Measurements from ENCODE around the gene MTREX. TPM values are rescaled to one million over a fixed set of nuclear protein-coding genes. Genes with fewer than 3 reads are reported as not detected.

Gene MTREX
- total and polyA plus RNA-seq, 10 of the 15 experiments (the other 5 are each of a cell fraction or from before 2014, with no cell fraction given) = 20.1 to 102 (median 49.0) TPM

- TF ChIP-seq YY1 (IDR thresholded peaks at IDR 0.05; ENCODE audit: low read depth, low read length) = no peak
- no peak for TF ChIP-seq NFIC (IDR thresholded peaks at IDR 0.05; ENCODE audit: low read depth, low read length)
- no peak for TF ChIP-seq ZZZ3 (IDR thresholded peaks at IDR 0.05; ENCODE audit: control insufficient read depth, insufficient read length, low read depth)
- no peak for TF ChIP-seq PAX8 (IDR thresholded peaks at IDR 0.05)
Measured at GRCh38 chr5:55385846-55386245, 78.1 kb downstream of the MTREX start (continued).

- intact Hi-C loops (cut with micrococcal nuclease; ENCODE audit: unreplicated experiment) (no loop called here), in situ Hi-C loops (cut with MboI) (no loop called here)
- H3K4me1 ChIP-seq (ENCODE audit: control insufficient read depth, insufficient read depth, low read length) = no peaks in the 10 kb centered on the region
- no TSS peak for BruUV-seq (replicated peaks)
- H4K20me1 ChIP-seq (ENCODE audit: control insufficient read depth, insufficient read depth) = no peaks in the 10 kb centered on the region
- H2AFZ ChIP-seq (ENCODE audit: control insufficient read depth, low read depth, low read length) = no peak overlapping the region
- ChIA-PET RAD21 (ENCODE audit: unreplicated experiment) (interaction anchor here (0.9 kb wide), 1 partner anchor 9 kb away, joined by 5 read pairs; no protein-coding TSS in a partner anchor), CTCF (interaction anchor here (0.7 to 1.2 kb wide), 5 partner anchors 10 to 124 kb away, joined by 3 to 4 read pairs (median 3); no protein-coding TSS in a partner anchor), SMC1A (ENCODE audit: uncharacterized antibody, unreplicated experiment) (interaction anchor here (0.7 to 1.4 kb wide), 7 partner anchors 9 to 533 kb away, joined by 3 to 4 read pairs (median 3); no protein-coding TSS in a partner anchor), POLR2A (no interaction called here)
- no peak overlapping the region for H3K9ac ChIP-seq (ENCODE audit: control insufficient read depth, insufficient read depth, low read length)
- 100% methylated on average over 1 of the region's 1 CpG for WGBS (ENCODE audit: insufficient coverage, insufficient replicate concordance, low lambda C conversion rate, missing lambda C conversion rate)
- H3K27ac ChIP-seq (ENCODE audit: control insufficient read depth, insufficient read depth) = no peak overlapping the region
- H3K27me3 ChIP-seq (replicated peaks in 1 of 2; ENCODE audit: control insufficient read depth in 2 of 2, insufficient read depth in 2 of 2, low read length in 1 of 2) = no peaks in the 10 kb centered on the region
- no peak for DNase-seq (ENCODE audit: low read depth, low spot score)
- no peak for FAIRE-seq
- H3K9me3 ChIP-seq (replicated peaks; ENCODE audit: control insufficient read depth, insufficient read depth, low read length) = peaks cover 12% of the 10 kb centered on the region; the same call in 2 of the 3 replicates
- no peak overlapping the region for H3K4me3 ChIP-seq
- H3K4me2 ChIP-seq (ENCODE audit: control insufficient read depth, insufficient read depth) = no peak overlapping the region
- no peak for ATAC-seq
- H3K79me2 ChIP-seq (ENCODE audit: control insufficient read depth, insufficient read depth, low read length) = no peaks in the 10 kb centered on the region
- peaks cover 3 to 36% of the 10 kb centered on the region in 2 experiments; a peak in 3 of 4 replicates for H3K36me3 ChIP-seq (ENCODE audit: control insufficient read depth in 2 of 2, insufficient read depth in 2 of 2, low read length in 1 of 2)
- TF ChIP-seq RBBP5 (conservative IDR thresholded peaks at IDR 0.05) (no peak), POLR2A (IDR thresholded peaks at IDR 0.05; ENCODE audit: low read depth, low read length) (no peak), HDAC6 (IDR thresholded peaks at IDR 0.05; ENCODE audit: unreplicated experiment) (no peak), FOXM1 (IDR thresholded peaks at IDR 0.05; ENCODE audit: low read depth, low read length) (no peak), E2F4 (IDR thresholded peaks at IDR 0.05; ENCODE audit: low read depth, low read length) (no peak), USF2 (IDR thresholded peaks at IDR 0.05; ENCODE audit: borderline replicate concordance, low read depth, low read length) (no peak), CHD2 (IDR thresholded peaks at IDR 0.05; ENCODE audit: borderline replicate concordance, low read depth, low read length) (no peak), NR2F1 (conservative IDR thresholded peaks at IDR 0.05) (no peak)
- TF ChIP-seq, protein P1, sequence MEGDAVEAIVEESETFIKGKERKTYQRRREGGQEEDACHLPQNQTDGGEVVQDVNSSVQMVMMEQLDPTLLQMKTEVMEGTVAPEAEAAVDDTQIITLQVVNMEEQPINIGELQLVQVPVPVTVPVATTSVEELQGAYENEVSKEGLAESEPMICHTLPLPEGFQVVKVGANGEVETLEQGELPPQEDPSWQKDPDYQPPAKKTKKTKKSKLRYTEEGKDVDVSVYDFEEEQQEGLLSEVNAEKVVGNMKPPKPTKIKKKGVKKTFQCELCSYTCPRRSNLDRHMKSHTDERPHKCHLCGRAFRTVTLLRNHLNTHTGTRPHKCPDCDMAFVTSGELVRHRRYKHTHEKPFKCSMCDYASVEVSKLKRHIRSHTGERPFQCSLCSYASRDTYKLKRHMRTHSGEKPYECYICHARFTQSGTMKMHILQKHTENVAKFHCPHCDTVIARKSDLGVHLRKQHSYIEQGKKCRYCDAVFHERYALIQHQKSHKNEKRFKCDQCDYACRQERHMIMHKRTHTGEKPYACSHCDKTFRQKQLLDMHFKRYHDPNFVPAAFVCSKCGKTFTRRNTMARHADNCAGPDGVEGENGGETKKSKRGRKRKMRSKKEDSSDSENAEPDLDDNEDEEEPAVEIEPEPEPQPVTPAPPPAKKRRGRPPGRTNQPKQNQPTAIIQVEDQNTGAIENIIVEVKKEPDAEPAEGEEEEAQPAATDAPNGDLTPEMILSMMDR (IDR thresholded peaks at IDR 0.05 in 2 of 3, conservative IDR thresholded peaks at IDR 0.05 in 1 of 3; ENCODE audit: control insufficient read depth in 2 of 3, extremely low read depth in 1 of 3, insufficient read depth in 1 of 3, low read depth in 3 of 3, low read length in 3 of 3) = no peak
- TF ChIP-seq, protein P2, sequence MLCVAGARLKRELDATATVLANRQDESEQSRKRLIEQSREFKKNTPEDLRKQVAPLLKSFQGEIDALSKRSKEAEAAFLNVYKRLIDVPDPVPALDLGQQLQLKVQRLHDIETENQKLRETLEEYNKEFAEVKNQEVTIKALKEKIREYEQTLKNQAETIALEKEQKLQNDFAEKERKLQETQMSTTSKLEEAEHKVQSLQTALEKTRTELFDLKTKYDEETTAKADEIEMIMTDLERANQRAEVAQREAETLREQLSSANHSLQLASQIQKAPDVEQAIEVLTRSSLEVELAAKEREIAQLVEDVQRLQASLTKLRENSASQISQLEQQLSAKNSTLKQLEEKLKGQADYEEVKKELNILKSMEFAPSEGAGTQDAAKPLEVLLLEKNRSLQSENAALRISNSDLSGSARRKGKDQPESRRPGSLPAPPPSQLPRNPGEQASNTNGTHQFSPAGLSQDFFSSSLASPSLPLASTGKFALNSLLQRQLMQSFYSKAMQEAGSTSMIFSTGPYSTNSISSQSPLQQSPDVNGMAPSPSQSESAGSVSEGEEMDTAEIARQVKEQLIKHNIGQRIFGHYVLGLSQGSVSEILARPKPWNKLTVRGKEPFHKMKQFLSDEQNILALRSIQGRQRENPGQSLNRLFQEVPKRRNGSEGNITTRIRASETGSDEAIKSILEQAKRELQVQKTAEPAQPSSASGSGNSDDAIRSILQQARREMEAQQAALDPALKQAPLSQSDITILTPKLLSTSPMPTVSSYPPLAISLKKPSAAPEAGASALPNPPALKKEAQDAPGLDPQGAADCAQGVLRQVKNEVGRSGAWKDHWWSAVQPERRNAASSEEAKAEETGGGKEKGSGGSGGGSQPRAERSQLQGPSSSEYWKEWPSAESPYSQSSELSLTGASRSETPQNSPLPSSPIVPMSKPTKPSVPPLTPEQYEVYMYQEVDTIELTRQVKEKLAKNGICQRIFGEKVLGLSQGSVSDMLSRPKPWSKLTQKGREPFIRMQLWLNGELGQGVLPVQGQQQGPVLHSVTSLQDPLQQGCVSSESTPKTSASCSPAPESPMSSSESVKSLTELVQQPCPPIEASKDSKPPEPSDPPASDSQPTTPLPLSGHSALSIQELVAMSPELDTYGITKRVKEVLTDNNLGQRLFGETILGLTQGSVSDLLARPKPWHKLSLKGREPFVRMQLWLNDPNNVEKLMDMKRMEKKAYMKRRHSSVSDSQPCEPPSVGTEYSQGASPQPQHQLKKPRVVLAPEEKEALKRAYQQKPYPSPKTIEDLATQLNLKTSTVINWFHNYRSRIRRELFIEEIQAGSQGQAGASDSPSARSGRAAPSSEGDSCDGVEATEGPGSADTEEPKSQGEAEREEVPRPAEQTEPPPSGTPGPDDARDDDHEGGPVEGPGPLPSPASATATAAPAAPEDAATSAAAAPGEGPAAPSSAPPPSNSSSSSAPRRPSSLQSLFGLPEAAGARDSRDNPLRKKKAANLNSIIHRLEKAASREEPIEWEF (IDR thresholded peaks at IDR 0.05; ENCODE audit: insufficient replicate concordance, low read depth, low read length) = no peak
Measured at GRCh38 chr5:55386356-55386755, 78.6 kb downstream of the MTREX start.
